CD4-positive, alpha-beta memory T cell (primary cell): Measurements from ENCODE around the gene DCAF8L2. TPM values are rescaled to one million over a fixed set of nuclear protein-coding genes. Genes with fewer than 3 reads are reported as not detected.

Experiments used
- CTCF ChIA-PET: fragments of 350-600 bp; sonication (Branson Sonifier 250); formaldehyde crosslinking; loops from one replicate; lab custom pipeline; 2021; ENCODE audit warnings: inconsistent platforms; ENCODE audit not compliant: partially characterized antibody; lab: Charles Lee
- POLR2A ChIA-PET: fragments of 350-600 bp; sonication (Branson Sonifier 250); formaldehyde crosslinking; loops from one replicate; lab custom pipeline; 2021; ENCODE audit not compliant: partially characterized antibody; lab: Charles Lee
- DNase-seq, 5 donors: peaks; one replicate each; pipeline versions ENCODE4 v3.0.0 to v3.0.0-alpha.2; 2020 to 2022; ENCODE audit warnings: mixed read lengths in 1 of 5
- H3K27ac ChIP-seq: one replicate; pipeline ENCODE4 v1.7.0; 2013; ENCODE audit warnings: low read depth, low read length
- H3K27me3 ChIP-seq: 2 replicates; pipeline ENCODE4 v1.7.0; 2013; ENCODE audit warnings: mild to moderate bottlenecking, low read length, moderate library complexity; ENCODE audit not compliant: insufficient read depth
- H3K36me3 ChIP-seq: 2 replicates; pipeline ENCODE4 v1.7.0; 2013; ENCODE audit warnings: mild to moderate bottlenecking, low read length, moderate library complexity; ENCODE audit not compliant: insufficient read depth
- H3K4me1 ChIP-seq: 2 replicates; pipeline ENCODE4 v1.7.0; 2013; ENCODE audit warnings: mild to moderate bottlenecking, low read length, moderate library complexity; ENCODE audit not compliant: insufficient read depth
- H3K4me3 ChIP-seq, 2 donors: one replicate each; pipeline ENCODE4 v1.7.0; 2013; ENCODE audit warnings: low read length in 2 of 2, mild to moderate bottlenecking in 1 of 2
- H3K9me3 ChIP-seq, 2 donors: one replicate each; pipeline ENCODE4 v1.7.0; 2013; ENCODE audit warnings: low read length in 2 of 2, control low read depth in 1 of 2; ENCODE audit not compliant: control insufficient read depth in 1 of 2
- H3K27ac Mint-ChIP-seq, 7 donors: one replicate each; pipeline ENCODE4 v1.8.0; 2020 to 2021; ENCODE audit warnings: mixed read lengths in 7 of 7, mild to moderate bottlenecking in 6 of 7, inconsistent platforms in 3 of 7, moderate library complexity in 3 of 7
- H3K27me3 Mint-ChIP-seq, 2 donors: one replicate each; pipeline ENCODE4 v1.8.0; 2020 to 2021; ENCODE audit warnings: mixed read lengths in 2 of 2
- H3K36me3 Mint-ChIP-seq, 2 donors: one replicate each; pipeline ENCODE4 v1.8.0; 2020 to 2021; ENCODE audit warnings: mixed read lengths in 2 of 2, inconsistent platforms in 1 of 2, mild to moderate bottlenecking in 1 of 2
- H3K4me1 Mint-ChIP-seq, 4 donors: one replicate each; pipeline ENCODE4 v1.8.0; 2020 to 2021; ENCODE audit warnings: mixed read lengths in 4 of 4, mild to moderate bottlenecking in 1 of 4
- H3K4me3 Mint-ChIP-seq, 8 donors: one replicate each; pipeline ENCODE4 v1.8.0; 2020 to 2021; ENCODE audit warnings: mixed read lengths in 8 of 8, mild to moderate bottlenecking in 7 of 8, moderate library complexity in 6 of 8, inconsistent platforms in 3 of 8
- H3K9me3 Mint-ChIP-seq, 8 donors: one replicate each; pipeline ENCODE4 v1.8.0; 2020 to 2021; ENCODE audit warnings: mixed read lengths in 8 of 8, mild to moderate bottlenecking in 5 of 8, inconsistent platforms in 3 of 8, moderate library complexity in 1 of 8
- intact Hi-C: fragments of 100-400 bp; cut with micrococcal nuclease; formaldehyde crosslinking; loops from one replicate; pipeline ENCODE4 v1.15.1; 2023
- polyA plus RNA-seq, 2 donors: library from polyadenylated mRNA; unstranded; fragments of 300-500 nt; fragmentation: Illumina TruSeq; gene quantifications; one replicate each; pipeline ENCODE4 v1.2.3, GENCODE V29; 2021
- total RNA-seq, 2 experiments: library from RNA; stranded (reverse); gene quantifications; one replicate each; pipeline ENCODE4 v1.2.3, GENCODE V29; 2021

The DCAF8L2 gene
- total and polyA plus RNA-seq, 4 experiments from 2014 or later, result not detected

DNA sequence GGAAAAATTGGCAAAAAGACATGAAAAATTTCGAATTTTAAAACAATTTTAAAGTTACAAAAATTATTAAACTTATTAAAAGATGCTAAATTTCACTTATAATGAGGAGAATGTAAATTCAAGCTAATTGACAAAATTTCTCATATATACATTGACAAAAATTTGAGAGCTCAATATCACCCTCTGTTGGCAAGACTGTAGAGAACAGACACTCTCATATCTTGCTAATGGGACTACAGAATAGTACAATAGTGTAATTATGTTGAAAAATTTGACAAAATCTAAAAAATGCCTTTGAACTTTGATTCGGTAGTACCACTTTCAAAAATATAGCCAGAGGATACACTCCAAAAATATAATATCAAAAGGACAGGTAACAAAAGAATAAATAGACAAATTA is 29.8 kb downstream of the DCAF8L2 start:
- POLR2A ChIA-PET, result no interaction called here
- Histone ChIP-seq H3K27me3 (no peaks in the 10 kb centered on the region), H3K27ac (no peak overlapping the region), H3K9me3 (no peaks in the 10 kb centered on the region), H3K4me3 (no peak overlapping the region), H3K36me3 (no peaks in the 10 kb centered on the region), H3K4me1 (no peaks in the 10 kb centered on the region)
- intact Hi-C loops, result no loop called here
- Mint-ChIP-seq H3K4me3 (no peak overlapping the region), H3K36me3 (no peaks in the 10 kb centered on the region), H3K27me3 (no peaks in the 10 kb centered on the region), H3K9me3 (peaks cover 0 to 9% (median 3%) of the 10 kb centered on the region in 8 donors), H3K4me1 (no peaks in the 10 kb centered on the region), H3K27ac (no peak overlapping the region)
- no peak for DNase-seq
- CTCF ChIA-PET, result no interaction called here

DNA sequence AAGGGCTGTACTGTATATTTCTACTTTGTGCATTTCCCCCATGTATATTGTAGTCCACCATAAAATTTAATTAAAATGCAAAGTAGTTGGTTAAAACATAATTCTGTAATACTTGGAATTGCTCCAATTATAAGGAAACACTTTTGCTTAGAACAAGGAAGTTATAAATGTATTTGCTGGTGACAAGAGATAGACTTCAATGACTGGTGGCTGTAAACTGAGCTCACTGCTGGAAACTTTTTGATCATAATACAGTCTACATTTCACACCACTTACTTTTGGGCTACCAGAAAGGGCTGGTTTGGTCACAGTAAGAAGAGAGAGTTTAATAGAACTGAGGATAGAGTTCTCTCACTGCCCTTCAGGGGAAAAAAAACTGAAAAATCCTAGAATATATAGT is 32.7 kb downstream of the DCAF8L2 start:
- Histone ChIP-seq H3K36me3 (no peaks in the 10 kb centered on the region), H3K27ac (no peak overlapping the region), H3K9me3 (no peaks in the 10 kb centered on the region), H3K27me3 (no peaks in the 10 kb centered on the region), H3K4me1 (no peaks in the 10 kb centered on the region), H3K4me3 (no peak overlapping the region)
- DNase-seq, result no peak
- H3K36me3 Mint-ChIP-seq, result no peaks in the 10 kb centered on the region
- ChIA-PET CTCF (no interaction called here), POLR2A (no interaction called here)
- intact Hi-C loops, result no loop called here
- H3K27me3 Mint-ChIP-seq, result no peaks in the 10 kb centered on the region
- peaks cover 0 to 9% (median 3%) of the 10 kb centered on the region in 8 donors for H3K9me3 Mint-ChIP-seq
- no peak overlapping the region for H3K4me3 Mint-ChIP-seq
- H3K27ac Mint-ChIP-seq, result no peak overlapping the region
- no peaks in the 10 kb centered on the region for H3K4me1 Mint-ChIP-seq

- Histone ChIP-seq H3K9me3 (no peaks in the 10 kb centered on the region), H3K36me3 (no peaks in the 10 kb centered on the region), H3K4me1 (no peaks in the 10 kb centered on the region), H3K27ac (no peak overlapping the region), H3K4me3 (no peak overlapping the region), H3K27me3 (no peaks in the 10 kb centered on the region)
- Mint-ChIP-seq H3K4me3 (no peak overlapping the region), H3K27ac (no peak overlapping the region), H3K36me3 (no peaks in the 10 kb centered on the region), H3K27me3 (no peaks in the 10 kb centered on the region), H3K4me1 (no peaks in the 10 kb centered on the region), H3K9me3 (peaks cover 0 to 10% (median under 1%) of the 10 kb centered on the region in 8 donors)
- ChIA-PET POLR2A (no interaction called here), CTCF (no interaction called here)
- no peak for DNase-seq
- intact Hi-C loops, result no loop called here
These were observed 35.9 kb downstream of the DCAF8L2 start for GRCh38 chrX:27626066-27626465.

DNA sequence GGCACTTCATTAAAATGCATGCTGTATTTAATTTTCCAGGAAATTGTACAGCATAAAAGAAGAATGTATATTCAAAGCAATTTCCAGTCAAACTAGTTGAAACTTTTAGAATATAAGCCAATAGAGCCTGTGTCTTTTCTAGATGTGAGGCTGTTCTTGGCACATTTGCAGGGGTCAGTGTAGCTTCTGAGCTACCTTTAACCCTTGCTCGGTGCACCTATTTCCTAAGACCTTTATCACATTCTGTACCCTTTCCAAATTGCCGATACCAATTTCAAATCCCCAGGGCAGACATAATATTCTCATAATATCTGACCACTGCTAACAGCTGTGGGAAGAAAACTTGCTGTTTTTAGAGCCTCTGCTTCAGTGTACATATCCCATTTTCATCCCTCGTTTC is 43.2 kb downstream of the DCAF8L2 start:
- H3K27ac ChIP-seq, result no peak overlapping the region
- ChIA-PET POLR2A (no interaction called here), CTCF (no interaction called here)
- H3K27ac Mint-ChIP-seq, result no peak overlapping the region
- H3K9me3 ChIP-seq, result no peaks in the 10 kb centered on the region
- H3K27me3 Mint-ChIP-seq, result no peaks in the 10 kb centered on the region
- no peaks in the 10 kb centered on the region for H3K4me1 Mint-ChIP-seq
- no peaks in the 10 kb centered on the region for H3K27me3 ChIP-seq
- H3K4me1 ChIP-seq, result no peaks in the 10 kb centered on the region
- DNase-seq, result no peak
- no peak overlapping the region for H3K4me3 ChIP-seq
- no peaks in the 10 kb centered on the region for H3K36me3 ChIP-seq
- H3K36me3 Mint-ChIP-seq, result no peaks in the 10 kb centered on the region
- no peak overlapping the region for H3K4me3 Mint-ChIP-seq
- peaks cover 0 to 9% (median 4%) of the 10 kb centered on the region in 8 donors for H3K9me3 Mint-ChIP-seq
- intact Hi-C loops, result no loop called here

- no peaks in the 10 kb centered on the region for H3K9me3 ChIP-seq
- H3K27ac ChIP-seq, result no peak overlapping the region
- H3K4me1 ChIP-seq, result no peaks in the 10 kb centered on the region
- ChIA-PET CTCF (no interaction called here), POLR2A (no interaction called here)
- intact Hi-C loops, result no loop called here
- H3K9me3 Mint-ChIP-seq, result peaks cover 0 to 4% (median 0%) of the 10 kb centered on the region in 8 donors
- no peak overlapping the region for H3K4me3 Mint-ChIP-seq
- H3K27me3 ChIP-seq, result no peaks in the 10 kb centered on the region
- no peak for DNase-seq
- H3K4me1 Mint-ChIP-seq, result no peaks in the 10 kb centered on the region
- no peak overlapping the region for H3K4me3 ChIP-seq
- H3K36me3 ChIP-seq, result no peaks in the 10 kb centered on the region
- H3K27me3 Mint-ChIP-seq, result no peaks in the 10 kb centered on the region
- no peak overlapping the region for H3K27ac Mint-ChIP-seq
- H3K36me3 Mint-ChIP-seq, result no peaks in the 10 kb centered on the region
These were observed 66.4 kb downstream of the DCAF8L2 start for GRCh38 chrX:27656581-27656980.

DNA sequence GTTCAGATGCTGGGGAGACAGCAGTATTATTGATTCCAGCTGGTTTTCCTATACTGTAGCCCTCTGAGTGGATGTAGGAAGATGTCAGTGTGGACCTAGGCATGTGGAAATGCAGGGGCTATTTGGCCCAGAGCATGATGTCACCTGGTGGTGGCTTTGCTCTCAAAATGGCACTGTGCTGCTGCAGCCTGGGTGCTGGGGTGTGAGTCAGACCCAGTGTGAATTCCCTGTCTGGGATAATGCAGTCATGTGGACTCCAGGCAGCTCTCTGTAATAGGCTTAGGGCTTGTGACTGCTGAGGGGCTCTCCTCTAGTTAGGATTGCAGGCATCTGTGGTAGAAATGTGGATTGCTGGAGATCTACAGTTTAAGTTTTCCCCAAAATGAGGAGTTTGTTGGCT is 70.7 kb downstream of the DCAF8L2 start:
- ChIA-PET POLR2A (no interaction called here), CTCF (no interaction called here)
- H3K27me3 ChIP-seq, result no peaks in the 10 kb centered on the region
- DNase-seq, result no peak
- Mint-ChIP-seq H3K27me3 (no peaks in the 10 kb centered on the region), H3K36me3 (no peaks in the 10 kb centered on the region), H3K4me1 (no peaks in the 10 kb centered on the region), H3K27ac (no peak overlapping the region), H3K4me3 (no peak overlapping the region), H3K9me3 (peaks cover 0 to 4% (median 0%) of the 10 kb centered on the region in 8 donors)
- no peaks in the 10 kb centered on the region for H3K9me3 ChIP-seq
- intact Hi-C loops, result no loop called here
- H3K4me3 ChIP-seq, result no peak overlapping the region
- H3K27ac ChIP-seq, result no peak overlapping the region
- H3K36me3 ChIP-seq, result no peaks in the 10 kb centered on the region
- no peaks in the 10 kb centered on the region for H3K4me1 ChIP-seq

DNA sequence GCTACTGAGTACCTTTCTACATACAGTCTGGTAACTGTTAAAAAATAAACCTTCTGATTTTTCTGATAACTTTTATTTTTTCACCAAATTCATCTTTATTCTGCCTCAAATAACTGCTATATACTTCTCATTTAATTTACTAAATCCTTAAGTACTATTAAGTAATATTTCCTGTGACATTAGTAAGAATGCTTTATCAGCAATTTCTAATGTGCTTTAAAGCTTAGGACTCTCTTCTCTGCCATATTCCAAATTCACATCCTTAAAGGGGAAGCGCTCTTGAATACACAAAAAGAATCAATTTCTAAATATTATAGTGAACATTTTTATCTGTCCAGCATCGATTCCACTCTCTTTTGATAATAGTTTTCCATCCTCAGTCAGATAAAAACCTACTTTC is 81.1 kb downstream of the DCAF8L2 start:
- Histone ChIP-seq H3K9me3 (no peaks in the 10 kb centered on the region), H3K4me3 (no peak overlapping the region), H3K4me1 (no peaks in the 10 kb centered on the region), H3K36me3 (no peaks in the 10 kb centered on the region), H3K27ac (no peak overlapping the region), H3K27me3 (no peaks in the 10 kb centered on the region)
- no peaks in the 10 kb centered on the region for H3K27me3 Mint-ChIP-seq
- DNase-seq, result no peak
- intact Hi-C loops, result no loop called here
- CTCF ChIA-PET, result no interaction called here
- H3K36me3 Mint-ChIP-seq, result no peaks in the 10 kb centered on the region
- H3K27ac Mint-ChIP-seq, result no peak overlapping the region
- POLR2A ChIA-PET, result no interaction called here
- peaks cover 0 to 12% (median 0%) of the 10 kb centered on the region in 8 donors for H3K9me3 Mint-ChIP-seq
- H3K4me3 Mint-ChIP-seq, result no peak overlapping the region
- no peaks in the 10 kb centered on the region for H3K4me1 Mint-ChIP-seq

- Histone ChIP-seq H3K27me3 (no peaks in the 10 kb centered on the region), H3K9me3 (no peaks in the 10 kb centered on the region), H3K4me1 (no peaks in the 10 kb centered on the region), H3K4me3 (no peak overlapping the region), H3K36me3 (no peaks in the 10 kb centered on the region), H3K27ac (no peak overlapping the region)
- H3K27ac Mint-ChIP-seq, result no peak overlapping the region
- intact Hi-C loops, result no loop called here
- H3K4me1 Mint-ChIP-seq, result no peaks in the 10 kb centered on the region
- H3K27me3 Mint-ChIP-seq, result no peaks in the 10 kb centered on the region
- H3K36me3 Mint-ChIP-seq, result no peaks in the 10 kb centered on the region
- ChIA-PET POLR2A (no interaction called here), CTCF (no interaction called here)
- H3K4me3 Mint-ChIP-seq, result no peak overlapping the region
- peaks cover 0 to 8% (median 0%) of the 10 kb centered on the region in 8 donors for H3K9me3 Mint-ChIP-seq
- DNase-seq, result no peak
These were observed 84.3 kb downstream of the DCAF8L2 start for GRCh38 chrX:27674491-27674890.
